HK-2 (cell line): ENCODE data around the gene NFIX.
"Not testable (repeated sequence)": the region's sequence is repeated elsewhere in the genome, so short reads cannot be mapped to it uniquely, and the experiment has no call there.

Source experiments
- DNase-seq: peaks from one replicate; pipeline ENCODE4 v3.0.0-alpha.2; 2018; ENCODE audit not compliant: unreplicated experiment

NFIX gene

DNA sequence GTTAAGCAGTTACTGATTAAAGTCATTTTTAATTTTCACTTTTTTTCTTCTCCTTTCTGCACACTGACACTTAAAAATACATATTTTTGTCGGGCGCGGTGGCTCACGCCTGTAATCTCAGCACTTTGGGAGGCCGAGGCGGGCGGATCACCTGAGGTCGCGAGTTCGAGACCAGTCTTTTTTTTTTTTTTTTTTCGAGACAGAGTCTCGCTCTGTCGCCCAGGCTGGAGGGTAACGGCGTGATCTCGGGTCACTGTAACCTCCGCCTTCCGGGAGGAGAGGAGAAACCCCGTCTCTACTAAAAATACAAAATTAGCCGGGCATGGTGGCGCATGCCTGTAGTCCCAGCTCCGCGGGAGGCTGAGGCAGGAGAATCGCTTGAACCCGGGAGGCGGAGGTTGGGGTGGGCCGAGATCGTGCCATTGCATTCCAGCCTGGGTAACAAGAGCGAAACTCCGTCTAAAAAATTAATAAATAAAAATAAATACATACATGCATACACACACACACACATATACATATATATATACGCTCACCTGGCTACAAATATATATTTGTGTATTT lies 37.8 kb upstream of the NFIX start:
- DNase-seq: not testable (repeated sequence)

DNA sequence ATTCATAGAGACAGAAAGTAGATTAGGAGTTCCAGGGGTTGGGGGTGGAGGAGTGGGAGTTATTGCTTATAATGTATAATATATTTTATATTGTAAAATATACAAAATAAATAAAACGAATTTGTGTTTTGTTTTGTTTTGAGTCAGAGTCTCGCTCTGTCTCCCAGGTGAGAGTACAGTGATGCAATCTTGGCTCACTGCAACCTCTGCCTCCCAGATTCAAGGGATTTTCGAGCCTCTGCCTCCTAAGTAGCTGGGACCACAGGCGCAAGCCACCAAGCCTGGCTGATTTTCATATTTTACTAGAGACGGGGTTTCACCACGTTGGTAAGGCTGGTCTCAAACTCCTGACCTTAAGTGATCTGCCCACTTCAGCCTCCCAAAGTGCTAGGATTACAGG lies 35.8 kb upstream of the NFIX start:
- no peak for DNase-seq

DNA sequence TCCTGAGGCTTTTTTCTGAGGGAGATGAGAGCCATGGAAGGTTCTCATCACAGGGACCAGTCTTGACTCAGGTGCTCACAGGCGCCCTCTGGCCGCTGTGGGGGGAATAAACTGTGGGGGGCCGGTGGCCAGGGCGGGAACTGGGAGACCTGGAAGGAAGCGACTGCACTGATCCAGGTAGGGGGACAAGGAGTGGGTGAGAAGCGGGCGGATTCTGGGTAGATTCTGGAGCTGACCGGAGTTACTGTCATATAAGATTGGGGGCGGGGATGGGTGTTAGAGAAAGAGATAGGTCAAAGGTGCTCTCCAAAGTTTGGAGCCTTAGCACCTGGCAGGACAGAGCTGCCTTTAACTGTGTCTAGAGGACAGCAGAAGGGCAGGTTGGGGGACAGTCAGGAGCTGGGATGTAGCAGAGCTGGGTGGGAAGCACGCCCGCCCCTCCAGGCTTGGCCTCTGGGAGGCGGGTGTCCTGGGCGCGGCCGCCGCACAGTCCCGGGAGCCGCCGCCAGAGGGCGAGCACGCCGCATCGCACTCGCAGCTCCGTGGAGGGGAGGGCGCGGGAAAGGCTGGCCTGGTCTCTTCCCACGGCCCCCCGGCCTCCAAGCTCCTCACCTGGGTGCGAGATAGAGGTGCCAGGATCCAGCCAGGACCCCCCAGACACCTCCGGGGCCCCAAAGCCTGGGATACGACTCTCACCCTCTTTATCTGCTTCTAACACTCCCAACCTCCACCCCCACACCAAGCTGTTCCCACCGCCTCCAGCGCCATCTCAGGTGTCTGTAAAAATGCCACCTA lies 30.1 kb upstream of the NFIX start:
- peak; percentile 87 for DNase-seq

DNA sequence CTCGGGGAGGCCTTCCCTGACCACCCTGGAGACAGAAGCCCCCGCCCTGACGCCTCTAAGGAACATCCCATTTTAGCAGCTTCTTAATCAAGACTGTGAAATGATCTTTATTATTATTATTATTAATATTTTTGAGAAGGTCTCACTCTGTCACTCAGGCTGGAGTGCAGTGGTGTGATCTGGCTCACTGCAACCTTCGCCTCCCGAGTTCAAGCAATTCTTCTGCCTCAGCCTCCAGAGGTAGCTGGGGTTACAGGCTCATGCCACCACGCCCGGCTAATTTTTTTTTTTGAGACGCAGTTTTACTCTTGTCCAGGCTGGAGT lies 29.5 kb upstream of the NFIX start:
- no peak for DNase-seq

DNA sequence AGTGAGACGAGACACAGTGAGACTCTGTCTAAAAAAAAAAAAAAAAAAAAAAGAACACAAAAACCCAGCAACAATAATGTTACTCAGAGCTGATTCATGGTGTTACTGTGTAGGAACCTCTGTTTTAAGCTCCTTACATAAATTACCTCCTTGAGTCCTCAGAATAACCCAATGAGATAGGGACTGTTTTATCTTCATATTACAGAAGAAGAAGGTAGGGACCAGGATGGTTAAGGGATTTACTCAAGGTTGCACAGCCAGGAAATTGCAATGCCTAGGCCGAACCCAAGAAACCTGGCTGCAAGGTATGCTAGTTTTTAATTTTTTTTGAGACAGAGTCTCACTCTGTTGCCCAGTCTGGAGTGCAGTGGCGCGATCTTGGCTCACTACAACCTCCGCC lies 27.4 kb upstream of the NFIX start:
- no peak for DNase-seq

DNA sequence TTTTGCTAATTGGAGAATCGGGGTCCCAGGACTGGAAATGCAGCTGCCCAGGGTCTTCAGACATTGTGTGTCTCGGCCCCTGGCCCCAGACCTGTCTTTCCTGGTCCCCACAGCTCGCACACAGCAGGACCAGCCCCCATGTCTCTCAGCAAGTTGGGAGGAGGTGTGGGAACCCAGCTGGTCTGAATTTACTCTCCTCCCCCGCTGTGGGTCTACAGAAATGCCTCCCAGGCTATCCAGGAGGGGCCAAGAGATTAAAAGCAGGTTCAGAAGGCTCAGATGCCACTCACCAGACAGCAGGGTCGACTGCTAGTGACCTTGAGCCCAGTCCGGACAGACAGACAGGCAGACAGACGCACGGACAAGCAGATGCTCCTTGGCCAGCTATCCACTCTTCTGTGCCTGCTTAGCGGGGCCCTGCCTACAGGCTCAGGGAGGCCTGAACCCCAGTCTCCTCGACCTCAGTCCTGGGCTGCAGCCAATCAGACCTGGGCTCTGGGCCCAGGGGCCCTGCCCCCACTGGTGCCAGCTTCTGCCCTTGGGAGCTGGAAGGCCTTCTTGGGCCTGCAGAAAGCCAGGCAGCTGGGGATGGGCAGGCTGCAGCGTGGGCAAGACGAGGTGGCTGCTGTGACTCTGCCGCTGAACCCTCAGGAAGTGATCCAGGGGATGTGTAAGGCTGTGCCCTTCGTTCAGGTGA lies 25.8 kb upstream of the NFIX start, which contains the start of gene DAND5:
Gene DAND5 (plus strand): TSS at position 285 of the 697 bp plus-strand sequence. CDS start 85 bp downstream, at position 370.
- DNase-seq: no peak

DNA sequence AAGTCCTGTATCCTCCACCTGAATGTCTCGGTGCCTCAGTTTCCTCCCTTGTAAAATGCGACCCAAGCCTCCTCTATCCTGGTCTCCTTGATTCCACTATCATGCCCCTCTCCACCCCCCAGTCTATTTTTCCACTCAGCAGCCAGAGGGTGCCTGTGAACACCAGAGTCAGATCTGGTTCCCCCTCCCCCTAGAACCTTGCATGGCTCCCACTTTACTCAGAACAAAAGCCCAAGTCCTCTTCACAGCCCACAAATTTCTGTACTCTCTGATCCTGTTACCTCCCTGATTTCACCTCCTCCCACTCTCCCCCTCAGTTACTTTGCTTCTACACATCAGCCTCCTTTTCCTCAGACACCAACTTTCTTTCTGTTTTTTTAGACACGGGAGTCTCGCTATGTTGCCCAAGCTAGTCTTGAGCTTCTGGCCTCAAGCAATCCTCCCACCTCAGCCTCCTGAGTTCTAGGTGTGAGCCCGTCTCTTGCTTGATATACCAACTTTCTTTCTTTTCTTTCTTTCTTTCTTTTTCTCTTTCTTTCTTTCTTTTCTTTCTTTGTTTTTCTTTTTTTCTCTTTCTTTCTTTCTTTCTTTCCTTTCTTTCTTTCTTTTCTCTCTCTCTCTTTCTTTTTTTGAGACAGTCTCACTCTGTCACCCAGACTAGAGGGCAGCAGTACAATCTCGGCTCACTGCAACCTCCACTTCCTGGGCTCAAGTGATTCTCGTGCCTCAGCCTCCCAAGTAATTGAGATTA lies 25.0 kb upstream of the NFIX start:
- no peak for DNase-seq

DNA sequence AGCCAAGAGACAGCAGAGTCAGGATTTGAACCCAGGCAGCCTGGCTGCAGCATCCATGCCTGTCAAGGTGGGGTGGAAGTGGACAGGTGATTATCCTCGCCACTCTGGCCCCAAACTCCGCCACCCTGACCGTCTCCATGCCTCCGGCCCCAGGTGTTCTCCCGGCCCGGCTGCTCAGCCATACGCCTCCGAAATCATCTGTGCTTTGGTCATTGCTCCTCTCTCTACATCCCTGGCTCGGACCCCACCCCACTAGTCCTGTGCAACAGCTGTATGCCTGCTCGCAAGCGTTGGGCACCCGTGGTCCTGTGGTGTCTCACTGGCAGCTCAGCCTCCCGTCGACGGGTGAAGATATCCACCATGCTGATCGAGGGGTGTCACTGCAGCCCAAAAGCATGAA lies 22.0 kb upstream of the NFIX start:
- DNase-seq: no peak

DNA sequence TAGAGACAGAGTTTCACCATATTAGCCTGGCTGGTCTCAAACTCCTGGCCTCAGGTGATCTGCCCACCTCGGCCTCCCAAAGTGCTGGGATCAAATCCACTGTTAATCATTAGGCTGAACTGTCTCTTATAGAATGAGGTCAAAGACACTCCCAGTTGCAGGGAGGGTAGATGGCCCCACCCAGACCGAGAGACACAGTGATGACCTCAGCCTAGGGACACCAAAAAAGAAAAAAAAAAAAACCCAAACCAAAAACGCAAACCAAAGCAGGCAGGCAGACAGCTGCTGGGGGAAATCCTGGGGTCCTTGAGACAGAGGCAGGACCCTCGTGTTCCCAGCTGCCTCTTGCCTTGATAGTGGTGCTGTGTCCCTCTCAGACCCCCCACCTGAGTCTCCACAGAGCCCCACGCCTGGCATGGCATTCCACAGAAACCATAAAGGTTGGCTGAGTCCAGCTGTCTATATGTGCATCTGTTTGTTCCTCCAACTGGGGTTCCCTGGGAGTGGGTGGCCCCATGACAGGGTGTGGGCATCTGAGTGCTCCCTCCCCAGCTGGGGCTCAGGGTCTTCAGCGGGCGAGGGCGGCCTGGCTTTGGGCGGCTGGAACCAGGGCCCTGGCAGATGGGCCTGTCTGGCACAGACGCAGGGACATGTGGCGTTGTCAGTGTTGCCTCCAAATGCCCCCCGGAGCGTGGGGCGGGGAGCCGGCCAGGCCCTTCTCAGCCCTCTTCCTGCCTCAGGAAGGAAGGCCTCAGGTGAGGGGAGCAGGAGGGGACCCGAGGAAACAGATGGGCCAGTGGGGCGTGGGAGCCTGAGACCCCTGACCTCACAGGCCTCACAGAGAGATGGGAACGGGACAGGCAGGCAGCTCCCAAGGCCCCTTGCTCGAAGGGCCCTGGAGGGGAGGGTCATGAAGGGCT lies 20.7 kb upstream of the NFIX start:
- DNase-seq: peak; percentile 55

DNA sequence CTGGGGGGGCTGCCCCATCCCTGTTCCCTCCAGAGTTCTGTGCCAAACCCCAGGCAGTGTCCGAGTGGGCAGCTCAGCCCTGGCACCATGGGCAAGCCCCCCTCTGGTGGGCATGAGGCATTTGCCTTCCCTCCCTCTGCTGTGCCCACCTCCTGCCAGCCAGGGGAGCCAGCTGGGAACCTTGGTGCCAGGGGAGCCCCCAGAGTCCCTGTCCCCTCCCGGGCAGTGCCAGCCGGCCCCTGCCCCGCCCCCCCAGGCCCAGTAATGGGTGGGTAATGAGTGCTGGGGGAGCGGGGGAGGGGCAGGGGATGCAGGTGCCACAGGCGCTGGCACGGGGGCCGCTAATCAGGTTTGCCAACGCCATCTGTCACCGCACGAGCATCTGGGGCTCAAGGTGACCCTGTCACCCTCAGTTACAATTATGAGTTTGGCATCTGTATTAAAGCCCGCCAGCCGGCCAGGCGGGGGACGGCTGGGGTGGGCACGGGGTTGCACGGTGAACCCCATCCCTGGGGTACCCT lies 20.0 kb upstream of the NFIX start:
- DNase-seq: no peak

DNA sequence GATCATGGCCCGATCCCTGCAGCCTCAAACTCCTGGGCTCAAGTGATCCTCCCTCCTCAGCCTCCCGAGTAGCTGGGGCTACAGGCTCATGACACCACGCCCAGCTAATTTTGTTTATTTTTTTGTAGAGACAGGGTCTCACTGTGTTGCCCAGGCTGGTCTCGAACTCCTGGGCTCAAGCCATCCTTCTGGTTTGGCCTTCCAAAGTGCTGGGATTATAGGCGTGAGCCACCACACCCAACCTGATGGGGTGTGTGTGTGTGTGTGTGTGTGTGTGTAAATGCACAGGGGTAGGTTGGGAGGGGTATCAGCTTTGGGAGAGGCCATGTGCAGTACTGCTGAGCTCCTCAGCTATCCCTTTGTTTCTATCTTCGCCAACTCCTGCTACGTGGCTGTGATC lies 19.2 kb upstream of the NFIX start:
- DNase-seq: not testable (repeated sequence)

DNA sequence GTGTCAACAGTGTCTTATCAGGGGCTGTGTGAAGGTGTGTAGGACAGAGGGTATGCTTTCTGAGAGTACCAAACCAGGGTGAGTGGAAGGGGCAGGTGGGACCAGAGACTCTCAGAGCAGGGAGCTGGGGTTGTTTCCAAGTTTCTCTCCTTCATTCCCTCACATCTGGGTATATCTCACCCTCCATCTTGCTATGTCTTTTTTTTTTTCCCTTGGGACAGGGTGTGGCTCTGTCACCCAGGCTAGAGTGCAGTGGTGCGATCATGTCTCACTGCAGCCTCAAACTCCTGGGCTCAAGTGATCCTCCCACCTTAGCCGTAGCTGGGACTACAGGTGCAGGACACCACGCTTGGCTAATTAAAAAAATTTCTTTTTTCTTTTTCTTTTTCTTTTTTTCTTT lies 15.3 kb upstream of the NFIX start:
- DNase-seq: no peak

DNA sequence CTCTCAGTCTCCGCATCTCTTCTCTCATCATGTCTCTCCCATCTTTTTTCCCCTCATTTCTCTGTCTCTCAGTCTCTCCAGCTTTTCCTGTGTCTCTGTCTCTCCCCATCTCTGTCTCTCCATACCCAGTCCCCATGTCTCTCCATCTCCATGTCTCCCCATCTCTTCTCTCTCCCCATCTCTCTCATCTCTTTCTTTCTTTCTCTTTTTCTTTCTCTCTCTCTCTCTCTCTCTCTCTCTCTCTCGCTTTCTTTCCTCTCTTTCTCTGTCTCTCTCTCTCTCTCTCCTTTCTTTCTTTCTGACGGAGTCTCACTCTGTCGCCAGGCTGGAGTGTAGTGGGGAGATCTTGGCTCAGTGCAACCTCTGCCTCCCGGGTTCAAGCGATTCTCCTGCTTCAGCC lies 12.6 kb upstream of the NFIX start:
- no peak for DNase-seq

DNA sequence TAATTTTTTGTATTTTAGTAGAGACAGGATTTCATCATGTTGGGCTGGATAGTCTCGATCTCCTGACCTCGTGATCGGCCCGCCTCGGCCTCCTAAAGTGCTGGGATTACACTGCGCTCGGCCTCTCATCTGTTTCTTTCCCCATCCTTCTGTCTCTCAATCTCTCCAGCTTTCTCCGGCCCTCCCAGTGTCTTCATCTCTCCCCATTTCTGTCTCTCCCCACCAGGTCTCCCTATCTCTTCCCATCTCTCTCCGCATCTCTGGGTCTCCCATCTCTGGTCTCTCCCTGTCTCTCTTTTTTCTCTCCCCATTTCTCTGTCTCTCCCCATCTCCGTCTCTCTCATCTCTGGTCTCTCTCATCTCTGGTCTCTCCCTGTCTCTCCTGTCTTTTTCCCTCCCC lies 12.2 kb upstream of the NFIX start:
- DNase-seq: no peak

DNA sequence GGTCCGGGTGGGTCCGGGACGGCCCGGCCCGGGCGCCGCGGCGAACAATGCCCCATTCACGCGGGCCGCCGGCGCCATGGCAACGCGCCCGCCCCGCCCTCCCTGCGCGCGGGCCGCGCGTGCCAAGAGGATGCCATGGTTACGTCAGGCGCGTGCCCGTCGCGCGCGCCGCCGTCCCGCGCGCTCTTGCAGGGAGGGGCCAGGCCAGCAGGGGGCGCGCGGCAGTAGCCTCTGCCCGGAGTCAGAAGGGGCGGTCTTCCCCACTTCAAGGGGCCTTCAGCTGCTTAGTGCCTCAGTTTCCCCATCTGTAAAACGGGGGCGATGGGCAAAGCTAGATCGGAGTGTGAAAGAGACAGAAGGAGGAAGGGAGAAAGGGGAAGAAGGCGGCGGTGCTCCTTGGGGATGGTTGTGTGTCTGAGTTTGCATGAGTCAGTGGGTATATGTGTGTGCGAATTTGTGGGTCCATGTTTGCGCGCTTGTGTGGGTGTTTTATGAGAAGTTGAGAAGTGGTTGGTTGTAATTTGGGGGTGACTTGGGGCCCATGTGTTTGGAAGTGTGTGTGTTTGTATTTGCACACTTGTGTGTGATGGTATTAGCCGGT lies 11.6 kb upstream of the NFIX start:
- peak; percentile 78 for DNase-seq

DNA sequence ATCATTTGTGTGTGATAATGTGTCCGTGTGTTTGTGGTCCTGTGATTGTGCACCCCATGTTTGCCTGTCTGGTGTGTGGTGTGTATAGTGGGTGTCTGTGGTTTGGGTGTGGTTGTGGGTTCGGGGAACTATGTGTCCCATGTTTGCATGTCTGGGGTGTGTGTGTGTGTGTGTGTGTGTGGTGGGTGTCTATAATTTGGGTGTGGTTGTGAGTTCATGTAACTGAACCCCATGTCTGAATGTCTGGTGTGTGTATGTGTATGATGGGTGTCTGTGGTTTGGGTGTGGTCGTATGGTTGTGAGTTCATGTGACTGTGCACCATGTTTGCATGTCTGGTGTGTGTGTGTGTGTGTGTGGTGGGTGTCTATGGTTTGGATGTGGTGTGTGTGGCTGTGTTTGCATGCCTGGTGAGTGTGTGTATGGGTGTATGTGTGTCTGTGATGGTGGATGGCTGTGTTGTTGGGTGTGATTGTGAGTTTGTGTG lies 11.1 kb upstream of the NFIX start:
- DNase-seq: no peak

DNA sequence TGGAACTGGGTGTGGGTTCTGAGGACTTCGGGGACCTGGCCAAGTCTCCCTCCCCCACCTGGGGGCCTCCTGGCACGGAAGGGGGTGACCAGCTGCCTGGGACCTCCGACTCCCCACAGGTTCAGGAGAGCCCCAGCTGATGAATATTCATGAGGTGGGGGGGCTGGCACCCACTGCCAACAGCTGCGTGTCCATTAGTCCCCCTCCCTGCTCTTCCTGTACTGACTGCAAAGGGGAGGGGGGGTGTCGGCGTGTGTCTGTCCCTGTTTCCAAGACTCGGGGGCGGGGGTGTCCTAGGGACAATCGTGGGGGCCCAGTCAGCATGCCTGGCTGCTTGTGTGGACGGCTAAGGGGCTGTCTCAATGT lies 10.6 kb upstream of the NFIX start:
- DNase-seq: no peak

DNA sequence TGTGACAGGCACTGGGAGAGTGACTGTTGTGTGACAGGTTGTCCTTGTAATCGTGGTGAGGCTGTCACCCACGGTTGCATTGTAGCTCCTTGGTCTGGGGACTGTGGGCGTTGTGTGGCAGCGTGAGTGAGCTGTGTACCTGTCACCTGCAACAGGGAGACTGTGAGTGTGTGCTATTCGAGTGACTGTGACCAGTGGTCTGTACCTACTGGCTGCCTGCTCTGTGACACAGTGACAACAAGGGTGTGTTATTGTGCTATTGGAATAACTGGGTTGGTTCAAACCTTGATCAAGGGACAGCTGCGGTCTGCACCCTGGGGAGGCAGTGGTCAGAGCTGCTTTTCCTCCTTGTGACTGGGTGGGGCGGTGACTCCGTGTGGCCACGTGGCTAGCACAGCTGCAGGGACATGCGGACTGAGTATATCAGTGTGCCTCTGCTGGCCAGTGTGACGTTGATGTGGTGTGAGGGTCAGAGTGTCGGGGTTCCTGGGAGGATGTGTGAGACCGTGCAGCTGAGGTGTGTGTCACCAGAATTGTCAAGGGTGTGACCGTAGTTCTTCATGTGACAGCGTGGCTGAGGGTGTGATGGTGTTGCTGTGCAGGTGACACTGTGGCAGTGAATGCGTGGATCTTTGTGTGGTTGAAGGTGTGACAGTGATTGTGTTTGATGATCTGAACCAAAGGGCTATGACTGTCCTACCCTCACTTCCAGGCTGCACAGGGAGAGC lies 10.1 kb upstream of the NFIX start:
- no peak for DNase-seq

DNA sequence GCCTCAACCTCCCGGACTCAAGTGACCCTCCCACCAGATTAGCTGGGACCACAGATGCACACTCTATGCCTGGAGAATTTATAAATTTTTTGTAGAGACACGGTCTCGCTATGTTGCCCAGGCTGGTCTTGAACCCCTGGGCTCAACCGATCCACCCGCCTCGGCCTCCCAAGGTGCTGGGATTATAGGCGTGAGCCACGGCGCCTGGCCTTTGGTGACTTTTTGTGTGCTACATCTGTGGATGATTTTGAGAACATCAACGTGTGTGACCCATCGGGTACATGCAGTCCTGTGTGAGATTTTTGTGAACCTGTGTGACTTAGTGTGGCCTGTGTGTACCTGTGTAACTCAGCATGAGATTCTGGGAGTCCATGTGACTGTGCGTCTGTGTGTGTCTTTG lies 8.5 kb upstream of the NFIX start:
- no peak for DNase-seq

DNA sequence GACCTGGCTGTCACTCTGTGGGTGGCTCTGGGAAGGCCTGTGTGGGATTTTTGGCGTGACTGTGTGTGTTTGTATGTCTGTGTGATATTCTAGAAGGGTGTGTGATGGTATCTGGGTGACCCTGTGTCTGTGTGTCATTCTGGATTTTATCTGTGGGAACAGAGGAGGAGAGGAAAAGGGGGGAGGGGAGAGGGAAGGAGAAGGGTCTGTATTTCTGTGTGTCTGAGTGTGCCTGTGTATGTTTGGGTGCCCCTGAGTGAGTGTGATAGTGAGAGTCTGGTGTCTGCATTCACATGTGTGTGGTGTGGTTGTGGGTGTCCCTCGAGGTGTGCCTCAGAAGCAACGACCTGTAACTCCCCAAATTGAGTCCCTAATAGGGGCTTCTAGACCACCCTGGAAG lies 8.1 kb upstream of the NFIX start:
- no peak for DNase-seq
